ENCODE results near the gene OR4F15.
"Not testable (repeated sequence)": the region's sequence is repeated elsewhere in the genome, so short reads cannot be mapped to it uniquely, and the experiment has no call there.

The OR4F15 gene
- total RNA-seq, result 0 reads per million in 4 donors

GRCh38 chr15:101811902-101812301 lies at the start of gene OR4F15:
TSS of gene OR4F15 (plus strand) at chr15:101812202. CDS start at chr15:101818187, 5,985 bp downstream.
- no peak for DNase-seq

- not testable (repeated sequence) for DNase-seq
Measured at GRCh38 chr15:101764669-101765339, 47.2 kb upstream of the OR4F15 start.

GRCh38 chr15:101765340-101765671 lies 46.7 kb upstream of the OR4F15 start:
- DNase-seq, result not testable (repeated sequence)

GRCh38 chr15:101765772-101766456 lies 46.1 kb upstream of the OR4F15 start:
- DNase-seq, result no peak

- not testable (repeated sequence) for DNase-seq
Measured at GRCh38 chr15:101767083-101767640, 44.8 kb upstream of the OR4F15 start.

- no peak for DNase-seq
Measured at GRCh38 chr15:101772921-101773320, 39.1 kb upstream of the OR4F15 start.

- no peak for DNase-seq
Measured at GRCh38 chr15:101773496-101774100, 38.4 kb upstream of the OR4F15 start.

- DNase-seq, result no peak
Measured at GRCh38 chr15:101775136-101775535, 36.9 kb upstream of the OR4F15 start.

- DNase-seq, result not testable (repeated sequence)
Measured at GRCh38 chr15:101778576-101778975, 33.4 kb upstream of the OR4F15 start.

GRCh38 chr15:101780225-101780624 lies 31.8 kb upstream of the OR4F15 start:
- DNase-seq, result not testable (repeated sequence)

- no peak for DNase-seq
Measured at GRCh38 chr15:101781928-101782327, 30.1 kb upstream of the OR4F15 start.

GRCh38 chr15:101784644-101785043 lies 27.4 kb upstream of the OR4F15 start:
- DNase-seq, result no peak

GRCh38 chr15:101786422-101786821 lies 25.6 kb upstream of the OR4F15 start:
- not testable (repeated sequence) for DNase-seq

GRCh38 chr15:101788001-101788400 lies 24.0 kb upstream of the OR4F15 start:
- DNase-seq, result not testable (repeated sequence)

- not testable (repeated sequence) for DNase-seq
Measured at GRCh38 chr15:101788503-101789269, 23.3 kb upstream of the OR4F15 start.

- DNase-seq, result not testable (repeated sequence)
Measured at GRCh38 chr15:101790748-101791147, 21.3 kb upstream of the OR4F15 start.

- not testable (repeated sequence) for DNase-seq
Measured at GRCh38 chr15:101793981-101794380, 18.0 kb upstream of the OR4F15 start.

- no peak for DNase-seq
Measured at GRCh38 chr15:101795455-101795854, 16.5 kb upstream of the OR4F15 start.

GRCh38 chr15:101799665-101800064 lies 12.3 kb upstream of the OR4F15 start:
- DNase-seq, result no peak

GRCh38 chr15:101801048-101801447 lies 11.0 kb upstream of the OR4F15 start:
- DNase-seq, result no peak

GRCh38 chr15:101803209-101803608 lies 8.8 kb upstream of the OR4F15 start, which contains the start of gene OR4F6:
TSS of gene OR4F6 (plus strand) at chr15:101803509. CDS start at chr15:101805720, 2,211 bp downstream.
- no peak for DNase-seq

- no peak for DNase-seq
Measured at GRCh38 chr15:101803676-101804075, 8.3 kb upstream of the OR4F15 start.

GRCh38 chr15:101804375-101804774 lies 7.6 kb upstream of the OR4F15 start:
- DNase-seq, result no peak

Measured in T-helper 1 cell (primary cell).